PFSK-1 (cell line): Measurements from ENCODE around the gene MAP1LC3A.

Source experiments
- FOXP2 ChIP-seq: optimal IDR thresholded peaks from 2 replicates; pipeline ENCODE3; 2011; ENCODE audit warnings: borderline replicate concordance, control low read depth, inconsistent platforms; ENCODE audit not compliant: insufficient read depth; ENCODE audit errors: extremely low read length, extremely low read depth
- POLR2AphosphoS5 ChIP-seq: IDR thresholded peaks from 2 replicates; pipeline ENCODE4 v1.6.1; 2012; ENCODE audit warnings: low read depth, mild to moderate bottlenecking, control low read depth, low read length, moderate library complexity
- SIN3A ChIP-seq: IDR thresholded peaks from 2 replicates; pipeline ENCODE4 v1.6.1; 2012; ENCODE audit warnings: mild to moderate bottlenecking, low read length, moderate library complexity, borderline replicate concordance; ENCODE audit not compliant: insufficient read depth
- TAF1 ChIP-seq: IDR thresholded peaks from 2 replicates; pipeline ENCODE4 v1.6.1; 2012; ENCODE audit warnings: low read length, control low read depth, borderline replicate concordance; ENCODE audit not compliant: insufficient read depth
- TF ChIP-seq, protein P1 (sequence below), 2 experiments: IDR thresholded peaks; 2 replicates each; pipeline versions ENCODE4 v1.6.1 to v1.8.0; 2011 to 2012; ENCODE audit warnings: low read depth in 2 of 2, low read length in 2 of 2, control low read depth in 1 of 2, inconsistent platforms in 1 of 2, mild to moderate bottlenecking in 1 of 2, moderate library complexity in 1 of 2; ENCODE audit not compliant: insufficient read depth in 1 of 2

The MAP1LC3A gene

DNA sequence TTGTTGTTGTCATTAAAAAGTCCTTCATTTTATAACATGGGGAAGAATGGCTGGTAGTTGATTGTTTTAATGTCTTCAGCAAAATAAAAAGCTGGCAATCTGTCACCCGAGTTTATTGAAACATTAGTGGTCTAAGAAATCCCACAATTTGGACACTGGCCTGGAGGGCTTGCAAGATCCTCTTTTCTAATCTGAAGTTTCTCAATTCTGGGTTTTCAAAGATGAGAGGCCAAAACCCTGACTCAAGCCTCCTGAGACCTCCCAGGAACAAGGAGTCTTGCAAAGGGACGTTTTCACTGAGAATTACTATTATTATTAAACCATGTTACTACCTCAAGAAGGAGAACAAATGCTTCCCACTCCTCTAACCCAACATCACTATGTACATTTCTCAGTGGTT, 19.5 kb downstream of the MAP1LC3A start:
- TF ChIP-seq TAF1 (no peak), POLR2AphosphoS5 (no peak), SIN3A (no peak), FOXP2 (no peak)
- TF ChIP-seq, protein P1, sequence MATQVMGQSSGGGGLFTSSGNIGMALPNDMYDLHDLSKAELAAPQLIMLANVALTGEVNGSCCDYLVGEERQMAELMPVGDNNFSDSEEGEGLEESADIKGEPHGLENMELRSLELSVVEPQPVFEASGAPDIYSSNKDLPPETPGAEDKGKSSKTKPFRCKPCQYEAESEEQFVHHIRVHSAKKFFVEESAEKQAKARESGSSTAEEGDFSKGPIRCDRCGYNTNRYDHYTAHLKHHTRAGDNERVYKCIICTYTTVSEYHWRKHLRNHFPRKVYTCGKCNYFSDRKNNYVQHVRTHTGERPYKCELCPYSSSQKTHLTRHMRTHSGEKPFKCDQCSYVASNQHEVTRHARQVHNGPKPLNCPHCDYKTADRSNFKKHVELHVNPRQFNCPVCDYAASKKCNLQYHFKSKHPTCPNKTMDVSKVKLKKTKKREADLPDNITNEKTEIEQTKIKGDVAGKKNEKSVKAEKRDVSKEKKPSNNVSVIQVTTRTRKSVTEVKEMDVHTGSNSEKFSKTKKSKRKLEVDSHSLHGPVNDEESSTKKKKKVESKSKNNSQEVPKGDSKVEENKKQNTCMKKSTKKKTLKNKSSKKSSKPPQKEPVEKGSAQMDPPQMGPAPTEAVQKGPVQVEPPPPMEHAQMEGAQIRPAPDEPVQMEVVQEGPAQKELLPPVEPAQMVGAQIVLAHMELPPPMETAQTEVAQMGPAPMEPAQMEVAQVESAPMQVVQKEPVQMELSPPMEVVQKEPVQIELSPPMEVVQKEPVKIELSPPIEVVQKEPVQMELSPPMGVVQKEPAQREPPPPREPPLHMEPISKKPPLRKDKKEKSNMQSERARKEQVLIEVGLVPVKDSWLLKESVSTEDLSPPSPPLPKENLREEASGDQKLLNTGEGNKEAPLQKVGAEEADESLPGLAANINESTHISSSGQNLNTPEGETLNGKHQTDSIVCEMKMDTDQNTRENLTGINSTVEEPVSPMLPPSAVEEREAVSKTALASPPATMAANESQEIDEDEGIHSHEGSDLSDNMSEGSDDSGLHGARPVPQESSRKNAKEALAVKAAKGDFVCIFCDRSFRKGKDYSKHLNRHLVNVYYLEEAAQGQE (IDR thresholded peaks at IDR 0.05; ENCODE audit: insufficient read depth in 1 of 2, low read depth in 2 of 2, low read length in 2 of 2) = no peak

DNA sequence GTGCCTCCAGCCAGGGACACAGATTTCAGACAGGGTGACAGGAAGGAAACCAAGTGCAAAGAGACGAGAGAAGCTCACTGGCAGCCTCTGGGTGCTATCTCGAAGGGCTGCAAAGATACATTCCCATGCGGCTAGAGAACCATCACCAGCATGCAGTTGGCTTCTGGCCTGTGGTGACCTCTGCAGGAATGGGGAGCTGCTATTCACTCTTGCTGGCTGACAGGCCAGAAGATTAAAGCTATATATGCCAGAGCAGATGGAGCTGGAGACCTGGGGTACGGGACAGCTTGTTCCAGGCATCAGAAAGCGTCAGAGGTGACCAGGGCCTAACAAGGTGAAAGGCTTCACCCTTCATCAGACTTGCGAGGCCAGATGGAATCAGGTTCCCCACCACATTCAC, 20.0 kb downstream of the MAP1LC3A start:
- TF ChIP-seq POLR2AphosphoS5 (no peak), FOXP2 (no peak), TAF1 (no peak), SIN3A (no peak)
- TF ChIP-seq, protein P1 (IDR thresholded peaks at IDR 0.05; ENCODE audit: insufficient read depth in 1 of 2, low read depth in 2 of 2, low read length in 2 of 2) = no peak

DNA sequence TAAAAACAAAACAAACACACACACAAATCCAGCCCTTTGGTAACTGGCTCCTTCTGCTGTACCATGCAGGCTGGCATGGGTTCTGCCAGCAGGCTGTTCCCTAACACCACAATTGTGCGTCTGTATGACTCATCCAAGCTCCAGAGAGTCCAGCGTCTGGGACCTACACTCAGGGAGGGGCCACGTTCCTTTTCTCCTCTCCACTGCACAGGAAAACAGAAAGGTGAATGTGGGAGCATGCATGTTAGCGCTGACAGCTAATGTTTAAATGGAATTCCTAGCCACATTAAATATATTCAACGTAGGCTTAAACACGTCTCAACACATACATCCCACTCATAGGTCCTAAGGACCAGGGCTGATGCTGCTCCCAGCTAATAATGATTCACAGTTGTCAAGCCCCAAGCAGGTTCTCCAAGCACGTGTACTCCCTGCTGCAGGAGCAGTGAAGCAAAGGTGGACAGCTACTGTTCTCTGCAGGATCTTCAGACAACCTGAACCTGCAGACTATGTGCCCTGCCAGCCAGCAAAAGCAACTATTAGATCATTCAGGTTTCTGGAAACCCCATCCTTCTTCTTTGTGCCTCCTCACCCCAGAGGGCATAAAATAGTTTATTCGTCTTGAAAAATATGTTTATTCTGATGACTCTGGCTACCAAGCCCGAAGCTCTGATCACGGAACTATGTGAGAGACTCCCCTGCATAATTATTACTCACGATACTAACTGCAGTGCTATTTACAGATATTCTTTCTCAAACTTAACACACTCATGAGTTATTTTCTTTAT, 20.9 kb downstream of the MAP1LC3A start:
- TF ChIP-seq, protein P1 (IDR thresholded peaks at IDR 0.05; ENCODE audit: insufficient read depth in 1 of 2, low read depth in 2 of 2, low read length in 2 of 2) = no peak

DNA sequence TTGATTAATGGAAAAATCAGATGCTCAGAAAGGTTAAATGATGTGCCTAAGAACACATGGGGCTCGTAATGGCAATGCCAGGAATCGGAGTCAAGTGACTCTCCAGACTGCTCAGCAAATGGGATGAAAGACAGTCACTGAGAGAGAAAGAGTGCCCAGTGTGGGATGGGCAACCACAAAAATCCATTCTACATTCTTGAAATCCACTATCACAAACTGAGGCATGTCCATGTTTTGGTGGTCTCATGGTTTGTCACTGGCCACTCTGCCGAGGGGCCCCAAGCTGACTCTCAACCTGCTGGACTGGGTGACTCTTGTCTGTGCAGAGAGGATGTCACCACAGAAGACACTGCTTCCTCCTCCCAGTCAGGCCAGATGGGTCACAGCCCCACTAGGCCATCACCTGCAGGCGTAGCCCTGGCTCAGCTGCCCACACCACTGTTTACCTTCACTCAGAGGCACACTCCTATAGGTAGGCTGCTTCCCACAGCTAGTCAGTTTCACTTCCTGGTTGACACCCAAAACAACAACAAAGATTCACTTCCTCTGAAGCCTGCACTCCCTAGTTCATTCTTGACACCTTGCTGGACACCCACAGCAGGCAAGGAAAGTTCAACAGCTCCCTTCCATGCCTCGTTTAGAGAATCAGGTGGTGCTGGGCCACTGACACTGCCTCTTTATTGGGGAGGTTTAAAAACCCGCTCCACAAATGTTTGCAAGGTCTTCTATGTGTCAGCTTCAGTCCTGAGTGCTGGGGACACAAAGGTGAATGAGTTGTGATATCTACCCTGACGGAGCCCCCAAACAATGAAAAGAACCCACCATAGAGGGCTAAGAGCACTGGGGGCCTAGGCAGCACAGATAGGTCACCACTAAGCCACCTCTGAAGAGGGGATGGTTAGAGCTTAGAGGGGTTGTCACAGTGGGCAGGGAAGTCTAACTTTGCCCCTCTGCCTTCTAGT, 21.7 kb downstream of the MAP1LC3A start:
- TF ChIP-seq FOXP2 (no peak), TAF1 (no peak), POLR2AphosphoS5 (no peak), SIN3A (no peak)
- TF ChIP-seq, protein P1 (IDR thresholded peaks at IDR 0.05; ENCODE audit: insufficient read depth in 1 of 2, low read depth in 2 of 2, low read length in 2 of 2) = no peak
